CD14-positive monocyte (primary cell): ENCODE results near the gene RNF213. TPM values are rescaled to one million over a fixed set of nuclear protein-coding genes. Genes with fewer than 3 reads are reported as not detected.

Experiments used
- DNase-seq, 3 donors: peaks; one replicate each; pipeline ENCODE4 v3.0.0-alpha.2; 2011 to 2022
- H2AFZ ChIP-seq: 2 replicates; pipeline ENCODE4 v1.6.0; 2012; ENCODE audit warnings: mild to moderate bottlenecking, low read depth, low read length, inconsistent platforms; ENCODE audit not compliant: insufficient read depth, poor library complexity, severe bottlenecking
- H3K27ac ChIP-seq, 2 donors: 1 replicate in 1 of 2; 2 replicates in 1 of 2; pipeline ENCODE4 v1.5.1; 2012 to 2013; ENCODE audit warnings: low read length in 2 of 2, control low read depth in 1 of 2, inconsistent platforms in 1 of 2, low read depth in 1 of 2, mild to moderate bottlenecking in 1 of 2
- H3K27me3 ChIP-seq, 2 donors: one replicate each; pipeline versions ENCODE4 v1.6.0 to v1.6.1; 2011 to 2013; ENCODE audit warnings: low read length in 2 of 2; ENCODE audit not compliant: control insufficient read depth in 2 of 2, insufficient read depth in 2 of 2
- H3K36me3 ChIP-seq, 2 donors: replicated peaks in 1 of 2; 1 replicate in 1 of 2; 2 replicates in 1 of 2; pipeline versions ENCODE4 v1.5.1 to v1.6.1; 2012 to 2013; ENCODE audit warnings: low read length in 2 of 2, control low read depth in 1 of 2, inconsistent platforms in 1 of 2, mild to moderate bottlenecking in 1 of 2; ENCODE audit not compliant: insufficient read depth in 2 of 2, control insufficient read depth in 1 of 2
- H3K4me1 ChIP-seq, 2 donors: 1 replicate in 1 of 2; 2 replicates in 1 of 2; pipeline versions ENCODE4 v1.5.1 to v1.6.1; 2012 to 2013; ENCODE audit warnings: low read length in 2 of 2, control low read depth in 1 of 2, inconsistent platforms in 1 of 2, mild to moderate bottlenecking in 1 of 2, moderate library complexity in 1 of 2; ENCODE audit not compliant: insufficient read depth in 2 of 2, control insufficient read depth in 1 of 2
- H3K4me2 ChIP-seq: replicated peaks from 2 replicates; pipeline ENCODE3; 2012; ENCODE audit warnings: low read length, moderate library complexity, mild to moderate bottlenecking; ENCODE audit not compliant: poor library complexity, severe bottlenecking; ENCODE audit errors: extremely low read depth
- H3K4me3 ChIP-seq, 3 experiments: fragments of 200-600 bp in 1 of 3; sonication (generic) in 1 of 3; replicated peaks in 1 of 3; 1 replicate in 2 of 3; 2 replicates in 1 of 3; pipeline ENCODE4 v1.5.1; 2011 to 2013; ENCODE audit warnings: low read length in 3 of 3, mild to moderate bottlenecking in 3 of 3, control low read depth in 2 of 3, low read depth in 2 of 3, inconsistent platforms in 1 of 3, moderate library complexity in 1 of 3
- H3K79me2 ChIP-seq: 2 replicates; pipeline ENCODE4 v1.6.0; 2012; ENCODE audit warnings: mild to moderate bottlenecking, control low read depth, inconsistent platforms, low read length, moderate library complexity; ENCODE audit not compliant: insufficient read depth
- H3K9ac ChIP-seq: 2 replicates; pipeline ENCODE4 v1.6.0; 2017; ENCODE audit warnings: low read length, mild to moderate bottlenecking; ENCODE audit not compliant: insufficient read depth, poor library complexity, severe bottlenecking
- H3K9me3 ChIP-seq, 2 donors: replicated peaks in 1 of 2; 1 replicate in 1 of 2; 2 replicates in 1 of 2; pipeline versions ENCODE4 v1.5.1 to v1.6.1; 2012 to 2013; ENCODE audit warnings: low read length in 2 of 2, control low read depth in 1 of 2; ENCODE audit not compliant: control insufficient read depth in 1 of 2, insufficient read depth in 1 of 2
- H4K20me1 ChIP-seq: 2 replicates; pipeline ENCODE4 v1.6.0; 2012; ENCODE audit warnings: mild to moderate bottlenecking, low read length, control low read depth, moderate library complexity; ENCODE audit not compliant: insufficient read depth
- H3K27ac Mint-ChIP-seq, 7 donors: one replicate each; pipeline ENCODE4 v1.8.0; 2020; ENCODE audit warnings: mild to moderate bottlenecking in 7 of 7, mixed read lengths in 7 of 7, moderate library complexity in 6 of 7, inconsistent platforms in 2 of 7
- H3K27me3 Mint-ChIP-seq, 3 donors: one replicate each; pipeline ENCODE4 v1.8.0; 2021 to 2022; ENCODE audit warnings: low read depth in 3 of 3, mild to moderate bottlenecking in 3 of 3, mixed read lengths in 3 of 3, moderate library complexity in 3 of 3, inconsistent platforms in 1 of 3
- H3K36me3 Mint-ChIP-seq, 2 donors: one replicate each; pipeline ENCODE4 v1.8.0; 2020; ENCODE audit warnings: mixed read lengths in 2 of 2, inconsistent platforms in 1 of 2, mild to moderate bottlenecking in 1 of 2
- H3K4me1 Mint-ChIP-seq: one replicate; pipeline ENCODE4 v1.8.0; 2020; ENCODE audit warnings: mild to moderate bottlenecking, mixed read lengths
- H3K4me3 Mint-ChIP-seq, 2 donors: one replicate each; pipeline ENCODE4 v1.8.0; 2020; ENCODE audit warnings: mild to moderate bottlenecking in 2 of 2, mixed read lengths in 2 of 2, moderate library complexity in 1 of 2
- H3K9me3 Mint-ChIP-seq, 7 donors: one replicate each; pipeline ENCODE4 v1.8.0; 2020 to 2022; ENCODE audit warnings: mixed read lengths in 7 of 7, mild to moderate bottlenecking in 6 of 7, moderate library complexity in 6 of 7, inconsistent platforms in 2 of 7
- WGBS: methylation state at CpG from one replicate; pipeline ENCODE4 v1.1.5; 2013; ENCODE audit warnings: missing lambda C conversion rate; ENCODE audit not compliant: insufficient coverage; 5-methylcytosine and 5-hydroxymethylcytosine counted together
- intact Hi-C, 2 donors: fragments of 100-400 bp; cut with micrococcal nuclease; formaldehyde crosslinking; loops; one replicate each; pipeline versions ENCODE4 v1.15.0 to v1.15.1; 2023
- polyA plus RNA-seq, 3 donors: library from polyadenylated mRNA; depleted of rRNA in 1 of 3; unstranded in 2 of 3; stranded (reverse) in 1 of 3; fragments of 300-500 nt in 2 of 3; fragments of >200 nt in 1 of 3; fragmentation: Illumina TruSeq in 2 of 3; gene quantifications; 1 replicate in 2 of 3; 2 replicates in 1 of 3; pipeline ENCODE4 v1.2.3, GENCODE V29; 2012 to 2021
- TF ChIP-seq, protein P1 (sequence below): fragments of 200-600 bp; IDR thresholded peaks from one replicate; pipeline ENCODE4 v1.8.0; 2022; ENCODE audit warnings: antibody characterized with exemption, mild to moderate bottlenecking

Gene RNF213
- polyA plus RNA-seq, 3 donors, result 10.3 to 196 (median 18.1) TPM

DNA sequence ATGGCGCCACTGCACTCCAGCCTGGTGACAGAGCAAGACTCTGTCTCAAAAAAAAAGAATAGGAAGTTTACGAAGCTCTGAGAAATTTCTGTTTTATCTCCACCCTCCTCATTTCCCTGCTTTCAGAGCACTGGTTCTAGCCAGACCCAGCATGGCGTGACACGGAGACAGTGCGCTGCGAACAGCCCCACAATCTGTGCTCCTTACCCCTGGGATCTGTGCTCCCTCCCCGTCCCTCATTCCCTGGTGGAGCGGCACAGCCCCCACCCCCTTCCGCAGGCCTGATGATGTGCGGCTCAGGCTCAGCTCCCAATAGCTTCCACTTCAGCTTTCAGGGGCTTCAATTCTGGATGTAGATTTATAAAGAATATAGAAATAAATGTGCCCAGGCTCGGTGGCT lies 98.2 kb downstream of the RNF213 start:
- H3K4me3 ChIP-seq, result no peak overlapping the region
- H3K9me3 Mint-ChIP-seq, result peaks cover 0 to 17% (median 9%) of the 10 kb centered on the region in 7 donors
- H4K20me1 ChIP-seq, result peaks cover 93% of the 10 kb centered on the region
- H3K27me3 ChIP-seq, result no peaks in the 10 kb centered on the region
- 100% methylated on average over 5 of the region's 11 CpGs for WGBS
- no peak overlapping the region for H2AFZ ChIP-seq
- peak overlapping the region in 2 of 7 donors; percentile 6 to 26 for H3K27ac Mint-ChIP-seq
- H3K4me1 Mint-ChIP-seq, result no peaks in the 10 kb centered on the region
- no peak overlapping the region for H3K9ac ChIP-seq
- no peak for DNase-seq
- H3K4me3 Mint-ChIP-seq, result no peak overlapping the region
- peaks cover 4 to 12% of the 10 kb centered on the region in 2 donors for H3K9me3 ChIP-seq
- peaks cover 99 to 100% of the 10 kb centered on the region in 2 donors for H3K36me3 ChIP-seq
- H3K4me2 ChIP-seq, result no peak overlapping the region
- H3K27ac ChIP-seq, result no peak overlapping the region
- H3K79me2 ChIP-seq, result no peaks in the 10 kb centered on the region
- intact Hi-C loops, result no loop called here
- TF ChIP-seq, protein P1, sequence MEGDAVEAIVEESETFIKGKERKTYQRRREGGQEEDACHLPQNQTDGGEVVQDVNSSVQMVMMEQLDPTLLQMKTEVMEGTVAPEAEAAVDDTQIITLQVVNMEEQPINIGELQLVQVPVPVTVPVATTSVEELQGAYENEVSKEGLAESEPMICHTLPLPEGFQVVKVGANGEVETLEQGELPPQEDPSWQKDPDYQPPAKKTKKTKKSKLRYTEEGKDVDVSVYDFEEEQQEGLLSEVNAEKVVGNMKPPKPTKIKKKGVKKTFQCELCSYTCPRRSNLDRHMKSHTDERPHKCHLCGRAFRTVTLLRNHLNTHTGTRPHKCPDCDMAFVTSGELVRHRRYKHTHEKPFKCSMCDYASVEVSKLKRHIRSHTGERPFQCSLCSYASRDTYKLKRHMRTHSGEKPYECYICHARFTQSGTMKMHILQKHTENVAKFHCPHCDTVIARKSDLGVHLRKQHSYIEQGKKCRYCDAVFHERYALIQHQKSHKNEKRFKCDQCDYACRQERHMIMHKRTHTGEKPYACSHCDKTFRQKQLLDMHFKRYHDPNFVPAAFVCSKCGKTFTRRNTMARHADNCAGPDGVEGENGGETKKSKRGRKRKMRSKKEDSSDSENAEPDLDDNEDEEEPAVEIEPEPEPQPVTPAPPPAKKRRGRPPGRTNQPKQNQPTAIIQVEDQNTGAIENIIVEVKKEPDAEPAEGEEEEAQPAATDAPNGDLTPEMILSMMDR, result no peak
- H3K4me1 ChIP-seq, result no peaks in the 10 kb centered on the region
- H3K27me3 Mint-ChIP-seq, result peaks cover 0 to 1% (median 0%) of the 10 kb centered on the region in 3 donors
- H3K36me3 Mint-ChIP-seq, result peaks cover 90 to 100% of the 10 kb centered on the region in 2 donors

DNA sequence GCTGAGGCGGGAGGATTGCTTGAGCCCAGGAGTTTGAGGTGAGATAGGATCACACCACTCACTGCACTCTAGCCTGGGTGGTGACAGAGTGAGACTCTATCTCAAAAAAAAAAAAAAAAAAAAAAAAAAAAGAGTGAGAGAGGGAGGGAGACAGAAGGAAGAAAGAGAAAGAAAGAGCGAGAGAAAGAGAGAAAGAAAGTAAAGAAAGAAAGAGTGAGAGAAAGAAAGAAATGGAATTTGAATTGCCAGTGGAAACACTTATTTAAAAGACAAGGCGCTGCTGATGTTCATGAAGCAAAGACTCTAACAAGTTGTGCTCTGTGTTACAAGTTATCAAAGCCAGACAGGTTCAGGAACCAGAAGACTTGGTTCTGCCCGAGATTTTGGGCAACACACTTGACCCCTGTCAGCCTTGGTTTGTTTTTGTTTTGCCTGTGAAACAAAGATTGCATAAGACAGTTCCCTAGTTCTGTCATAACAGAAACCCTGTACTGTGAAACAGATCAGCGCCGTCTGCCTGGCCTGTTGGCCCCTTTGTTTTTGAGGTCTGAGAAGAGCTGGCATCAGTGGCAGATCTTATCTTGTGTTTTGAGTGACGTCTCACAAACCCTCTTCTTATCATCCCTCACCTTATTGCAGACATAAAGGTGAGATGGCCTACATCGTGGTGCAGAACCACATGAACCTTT lies 98.9 kb downstream of the RNF213 start:
- no peak overlapping the region for H3K4me2 ChIP-seq
- peaks cover 93% of the 10 kb centered on the region for H4K20me1 ChIP-seq
- H3K4me1 ChIP-seq, result no peaks in the 10 kb centered on the region
- no peak overlapping the region for H3K27ac ChIP-seq
- TF ChIP-seq, protein P1, result no peak
- H3K4me3 ChIP-seq, result no peak overlapping the region
- H3K27me3 Mint-ChIP-seq, result peaks cover 0 to 1% (median 0%) of the 10 kb centered on the region in 3 donors
- no peaks in the 10 kb centered on the region for H3K79me2 ChIP-seq
- H3K9me3 Mint-ChIP-seq, result peaks cover 0 to 17% (median 9%) of the 10 kb centered on the region in 7 donors
- no peaks in the 10 kb centered on the region for H3K4me1 Mint-ChIP-seq
- H3K4me3 Mint-ChIP-seq, result no peak overlapping the region
- H3K9ac ChIP-seq, result no peak overlapping the region
- H3K27me3 ChIP-seq, result no peaks in the 10 kb centered on the region
- H3K27ac Mint-ChIP-seq, result peak overlapping the region in 1 of 7 donors; percentile 76
- peaks cover 99 to 100% of the 10 kb centered on the region in 2 donors for H3K36me3 ChIP-seq
- peaks cover 90 to 100% of the 10 kb centered on the region in 2 donors for H3K36me3 Mint-ChIP-seq
- intact Hi-C loops, result loop anchor here in 1 of 2 donors (10.0 kb wide), 1 partner anchor 165 kb away; no protein-coding TSS in a partner anchor
- DNase-seq, result no peak
- 76% methylated on average over 5 of the region's 8 CpGs for WGBS
- H3K9me3 ChIP-seq, result peaks cover 4 to 12% of the 10 kb centered on the region in 2 donors
- no peak overlapping the region for H2AFZ ChIP-seq
